Large intestine (tissue), 12 donors: ENCODE results near the gene PLA2G4D. TPM values are rescaled to one million over a fixed set of nuclear protein-coding genes. Genes with fewer than 3 reads are reported as not detected.

ENCODE experiments used
- DNase-seq, 2 donors: peaks; one replicate each; pipeline versions ENCODE4 v3.0.0 to v3.0.0-alpha.2; 2013
- H3K27ac ChIP-seq: one replicate; pipeline ENCODE4 v1.5.1; 2013; ENCODE audit warnings: low read length
- H3K27me3 ChIP-seq: 2 replicates; pipeline ENCODE4 v1.6.1; 2013; ENCODE audit warnings: low read length; ENCODE audit not compliant: control insufficient read depth, insufficient read depth
- H3K36me3 ChIP-seq: 2 replicates; pipeline ENCODE4 v1.6.1; 2013; ENCODE audit warnings: low read length; ENCODE audit not compliant: control insufficient read depth, insufficient read depth
- H3K4me1 ChIP-seq: one replicate; pipeline ENCODE4 v1.6.1; 2013; ENCODE audit warnings: low read length; ENCODE audit not compliant: control insufficient read depth, insufficient read depth
- H3K4me3 ChIP-seq: one replicate; pipeline ENCODE4 v1.5.1; 2013; ENCODE audit warnings: low read length
- H3K9me3 ChIP-seq: one replicate; pipeline ENCODE4 v1.6.1; 2013; ENCODE audit warnings: mild to moderate bottlenecking, low read depth, low read length, moderate library complexity; ENCODE audit not compliant: control insufficient read depth
- WGBS: methylation state at CpG from one replicate; pipeline ENCODE4 v1.1.5; 2013; ENCODE audit warnings: low lambda C conversion rate; ENCODE audit not compliant: insufficient coverage; 5-methylcytosine and 5-hydroxymethylcytosine counted together
- long read RNA-seq, 11 donors: transcript quantifications; one replicate each; lab custom pipeline, GENCODE V29; 2026
- polyA plus RNA-seq: library from polyadenylated mRNA; unstranded; fragments of 120-200 nt; gene quantifications from one replicate; pipeline ENCODE4 v1.2.1, GENCODE V29; 2013

Gene PLA2G4D, protein sequence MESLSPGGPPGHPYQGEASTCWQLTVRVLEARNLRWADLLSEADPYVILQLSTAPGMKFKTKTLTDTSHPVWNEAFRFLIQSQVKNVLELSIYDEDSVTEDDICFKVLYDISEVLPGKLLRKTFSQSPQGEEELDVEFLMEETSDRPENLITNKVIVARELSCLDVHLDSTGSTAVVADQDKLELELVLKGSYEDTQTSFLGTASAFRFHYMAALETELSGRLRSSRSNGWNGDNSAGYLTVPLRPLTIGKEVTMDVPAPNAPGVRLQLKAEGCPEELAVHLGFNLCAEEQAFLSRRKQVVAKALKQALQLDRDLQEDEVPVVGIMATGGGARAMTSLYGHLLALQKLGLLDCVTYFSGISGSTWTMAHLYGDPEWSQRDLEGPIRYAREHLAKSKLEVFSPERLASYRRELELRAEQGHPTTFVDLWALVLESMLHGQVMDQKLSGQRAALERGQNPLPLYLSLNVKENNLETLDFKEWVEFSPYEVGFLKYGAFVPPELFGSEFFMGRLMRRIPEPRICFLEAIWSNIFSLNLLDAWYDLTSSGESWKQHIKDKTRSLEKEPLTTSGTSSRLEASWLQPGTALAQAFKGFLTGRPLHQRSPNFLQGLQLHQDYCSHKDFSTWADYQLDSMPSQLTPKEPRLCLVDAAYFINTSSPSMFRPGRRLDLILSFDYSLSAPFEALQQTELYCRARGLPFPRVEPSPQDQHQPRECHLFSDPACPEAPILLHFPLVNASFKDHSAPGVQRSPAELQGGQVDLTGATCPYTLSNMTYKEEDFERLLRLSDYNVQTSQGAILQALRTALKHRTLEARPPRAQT
- 0.06 TPM for polyA plus RNA-seq
- long read RNA-seq, donor 1 = 0 reads
- long read RNA-seq, donor 2 = 0 reads
- long read RNA-seq, donor 3 = 0 reads
- long read RNA-seq, donor 4 = 0 reads
- long read RNA-seq, donor 5 = 0 reads
- long read RNA-seq, donor 6 = 0 reads
- long read RNA-seq, donor 7 = 0 reads
- long read RNA-seq, donor 8 = 0 reads
- long read RNA-seq, donor 9 = 0 reads
- long read RNA-seq, donor 10 = 0 reads
- long read RNA-seq, donor 11 = 0 reads

DNA sequence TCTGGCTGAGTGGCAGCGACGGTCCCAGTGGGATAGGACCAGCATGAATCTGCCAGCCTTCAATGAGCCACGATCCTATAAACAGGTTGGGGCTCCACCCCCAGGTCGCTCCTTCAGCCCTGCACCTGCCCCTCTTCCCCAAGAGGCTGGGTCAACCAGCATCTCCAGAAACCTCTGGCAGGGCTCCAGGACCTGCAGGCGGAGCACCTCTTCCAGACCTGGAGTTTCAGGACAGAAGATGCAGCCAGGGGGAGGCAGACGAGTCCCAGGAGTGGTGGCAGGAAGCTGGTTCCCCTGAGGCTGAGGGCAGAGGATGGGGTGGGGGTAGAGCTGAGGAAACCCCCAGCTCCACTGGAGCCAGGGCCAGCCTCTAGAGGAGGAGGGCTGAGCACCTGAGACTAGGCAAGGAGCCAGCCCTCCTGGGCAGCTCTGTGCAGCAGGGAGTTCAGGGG, at the start of gene PLA2G4D:
PLA2G4D (minus strand) TSS at position 51 of the 452 bp plus-strand sequence. CDS start 103 bp downstream, outside the sequence.
- WGBS = no CpG with 5 or more reads among the region's 6 CpGs
- Histone ChIP-seq H3K4me3 (no peak within 1 kb of the TSS), H3K36me3 (no peaks in the 10 kb centered on the region), H3K4me1 (no peaks in the 10 kb centered on the region), H3K9me3 (no peaks in the 10 kb centered on the region), H3K27me3 (no peaks in the 10 kb centered on the region), H3K27ac (no peak within 1 kb of the TSS)
- no peak for DNase-seq

- no peak for DNase-seq
- Histone ChIP-seq H3K4me1 (peaks cover 4% of the 10 kb centered on the region), H3K36me3 (no peaks in the 10 kb centered on the region), H3K9me3 (peaks cover 23% of the 10 kb centered on the region), H3K4me3 (no peak overlapping the region), H3K27me3 (no peaks in the 10 kb centered on the region), H3K27ac (no peak overlapping the region)
- no CpG with 5 or more reads among the region's 4 CpGs for WGBS
Measured at GRCh38 chr15:42143356-42143755, 49.0 kb upstream of the PLA2G4D start.

DNA sequence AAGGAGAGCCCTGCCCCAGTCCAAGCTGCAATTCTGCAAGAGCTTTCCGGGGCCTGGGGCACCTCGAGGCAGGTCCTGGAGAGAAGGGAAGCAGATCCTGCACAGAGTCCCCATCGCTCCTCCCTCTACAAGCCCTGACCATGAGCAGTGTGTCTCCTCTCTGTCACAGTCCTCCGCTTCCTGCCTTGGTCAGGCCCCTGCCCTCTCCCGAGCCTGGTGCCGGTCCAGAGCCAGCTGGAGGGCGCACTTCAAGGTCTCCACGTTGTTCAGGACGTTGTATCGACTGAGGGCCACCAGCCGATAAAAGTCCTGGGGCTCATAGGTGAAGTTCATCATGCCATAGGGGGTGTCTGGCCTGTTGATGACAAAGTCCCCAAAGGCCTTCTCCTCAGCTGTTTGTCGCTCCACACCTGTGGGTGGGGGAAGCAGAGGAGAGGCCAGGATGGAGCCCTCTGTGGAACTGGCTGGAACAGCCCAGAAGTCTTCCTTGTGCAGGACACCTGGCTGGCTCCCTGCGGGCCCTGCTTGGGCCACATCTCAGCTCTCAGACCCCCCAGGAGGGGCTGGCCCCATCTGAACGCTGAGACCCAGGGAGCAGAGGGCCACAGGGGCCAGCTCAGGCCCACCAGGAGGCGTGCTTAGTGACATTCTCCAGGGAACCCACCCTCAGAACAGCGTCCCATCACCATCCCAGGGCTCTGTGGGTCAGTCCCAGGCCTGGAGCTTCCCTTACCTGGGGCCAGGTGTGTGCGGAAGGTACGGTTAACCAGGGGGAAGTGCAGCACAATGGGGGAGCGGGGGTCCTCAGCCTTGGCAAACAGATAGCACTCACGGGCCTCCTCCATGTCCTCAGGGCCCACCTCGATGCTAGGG, 47.7 kb upstream of the PLA2G4D start:
- no CpG with 5 or more reads among the region's 21 CpGs for WGBS
- no peak for DNase-seq
- H3K27ac ChIP-seq = no peak overlapping the region
- no peak overlapping the region for H3K4me3 ChIP-seq
- peaks cover 32% of the 10 kb centered on the region for H3K9me3 ChIP-seq
- H3K4me1 ChIP-seq = peaks cover 4% of the 10 kb centered on the region
- no peaks in the 10 kb centered on the region for H3K27me3 ChIP-seq
- no peaks in the 10 kb centered on the region for H3K36me3 ChIP-seq

DNA sequence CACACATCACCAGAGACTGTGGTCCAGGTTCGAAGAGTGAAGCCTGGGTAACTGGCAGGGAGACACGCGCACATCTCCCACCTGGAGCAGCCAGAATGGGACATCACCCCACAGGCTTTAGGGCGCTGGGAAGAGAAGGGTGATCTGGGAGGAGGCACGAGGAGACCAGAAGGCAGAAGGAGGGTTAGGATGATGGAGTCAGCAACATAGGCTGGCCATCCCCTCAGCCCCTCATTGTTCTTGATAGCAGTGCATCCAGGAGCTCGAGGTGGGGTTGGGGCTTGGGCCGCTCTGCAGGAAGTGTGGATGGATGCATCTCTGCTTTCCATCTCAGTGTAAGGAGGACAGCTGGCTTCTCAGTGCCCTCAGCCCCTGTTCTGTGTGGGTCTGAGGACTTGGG, 46.9 kb upstream of the PLA2G4D start:
- DNase-seq = no peak
- peaks cover 4% of the 10 kb centered on the region for H3K4me1 ChIP-seq
- WGBS = no CpG with 5 or more reads among the region's 7 CpGs
- H3K27ac ChIP-seq = no peak overlapping the region
- H3K27me3 ChIP-seq = no peaks in the 10 kb centered on the region
- H3K36me3 ChIP-seq = no peaks in the 10 kb centered on the region
- no peak overlapping the region for H3K4me3 ChIP-seq
- peaks cover 32% of the 10 kb centered on the region for H3K9me3 ChIP-seq

- 100% methylated on average over 1 of the region's 8 CpGs for WGBS
- H3K9me3 ChIP-seq = peaks cover 32% of the 10 kb centered on the region
- H3K36me3 ChIP-seq = no peaks in the 10 kb centered on the region
- H3K4me3 ChIP-seq = no peak overlapping the region
- no peak overlapping the region for H3K27ac ChIP-seq
- no peaks in the 10 kb centered on the region for H3K27me3 ChIP-seq
- peaks cover 4% of the 10 kb centered on the region for H3K4me1 ChIP-seq
- DNase-seq = no peak
Measured at GRCh38 chr15:42140383-42141070, 46.2 kb upstream of the PLA2G4D start.

DNA sequence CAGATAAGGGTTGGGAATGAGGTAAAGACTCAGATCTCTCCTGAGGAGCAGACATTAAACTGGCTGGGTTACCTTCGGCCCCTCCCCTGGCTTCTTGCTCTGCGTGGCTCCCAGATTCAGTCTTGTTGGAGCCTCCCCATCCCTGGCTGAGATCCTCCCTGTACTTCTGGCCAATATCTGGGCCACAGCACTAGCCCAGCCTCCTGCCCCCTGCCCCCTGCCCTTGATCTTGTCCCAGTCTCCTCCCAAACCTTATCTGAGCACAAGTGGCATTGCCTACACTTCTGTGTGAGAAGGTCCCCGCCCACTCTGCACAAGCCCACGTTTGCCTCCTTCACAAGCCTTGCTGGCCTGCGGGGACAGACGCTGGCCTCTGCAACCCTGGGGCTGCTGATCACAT, 45.2 kb upstream of the PLA2G4D start:
- peak overlapping the region; percentile 40 for H3K27ac ChIP-seq
- H3K4me1 ChIP-seq = peaks cover 4% of the 10 kb centered on the region
- H3K36me3 ChIP-seq = no peaks in the 10 kb centered on the region
- H3K27me3 ChIP-seq = no peaks in the 10 kb centered on the region
- no peak for DNase-seq
- H3K9me3 ChIP-seq = peaks cover 32% of the 10 kb centered on the region
- no CpG with 5 or more reads among the region's 6 CpGs for WGBS
- H3K4me3 ChIP-seq = no peak overlapping the region

GRCh38 chr15:42138968-42139386, 44.6 kb upstream of the PLA2G4D start:
- no peak overlapping the region for H3K4me3 ChIP-seq
- peak overlapping the region; percentile 40 for H3K27ac ChIP-seq
- peaks cover 32% of the 10 kb centered on the region for H3K9me3 ChIP-seq
- H3K4me1 ChIP-seq = peaks cover 4% of the 10 kb centered on the region
- DNase-seq = peak; percentile 68 to 89
- H3K27me3 ChIP-seq = no peaks in the 10 kb centered on the region
- no peaks in the 10 kb centered on the region for H3K36me3 ChIP-seq
- 0% methylated on average over 1 of the region's 3 CpGs for WGBS

GRCh38 chr15:42138411-42138810, 44.0 kb upstream of the PLA2G4D start:
- Histone ChIP-seq H3K4me1 (peaks cover 4% of the 10 kb centered on the region), H3K27me3 (no peaks in the 10 kb centered on the region), H3K4me3 (no peak overlapping the region), H3K36me3 (no peaks in the 10 kb centered on the region), H3K9me3 (peaks cover 32% of the 10 kb centered on the region), H3K27ac (no peak overlapping the region)
- DNase-seq = no peak
- no CpG with 5 or more reads among the region's 4 CpGs for WGBS

- Histone ChIP-seq H3K36me3 (no peaks in the 10 kb centered on the region), H3K9me3 (peaks cover 32% of the 10 kb centered on the region), H3K27me3 (no peaks in the 10 kb centered on the region), H3K4me1 (peaks cover 4% of the 10 kb centered on the region), H3K4me3 (no peak overlapping the region), H3K27ac (no peak overlapping the region)
- 18% methylated on average over 2 of the region's 11 CpGs for WGBS
- DNase-seq = no peak
Measured at GRCh38 chr15:42137461-42138261, 43.3 kb upstream of the PLA2G4D start.
